Activated CD4-positive, alpha-beta T cell treated with anti-CD3 and anti-CD28 coated beads, Interleukin-2, amount 50 U/mL, for 4 hours (primary cell): ENCODE measurements around the gene PCDH12.

Source experiments
- DNase-seq, 2 experiments: peaks; one replicate each; pipeline ENCODE4 v3.0.0-alpha.2; 2020

The PCDH12 gene

DNA sequence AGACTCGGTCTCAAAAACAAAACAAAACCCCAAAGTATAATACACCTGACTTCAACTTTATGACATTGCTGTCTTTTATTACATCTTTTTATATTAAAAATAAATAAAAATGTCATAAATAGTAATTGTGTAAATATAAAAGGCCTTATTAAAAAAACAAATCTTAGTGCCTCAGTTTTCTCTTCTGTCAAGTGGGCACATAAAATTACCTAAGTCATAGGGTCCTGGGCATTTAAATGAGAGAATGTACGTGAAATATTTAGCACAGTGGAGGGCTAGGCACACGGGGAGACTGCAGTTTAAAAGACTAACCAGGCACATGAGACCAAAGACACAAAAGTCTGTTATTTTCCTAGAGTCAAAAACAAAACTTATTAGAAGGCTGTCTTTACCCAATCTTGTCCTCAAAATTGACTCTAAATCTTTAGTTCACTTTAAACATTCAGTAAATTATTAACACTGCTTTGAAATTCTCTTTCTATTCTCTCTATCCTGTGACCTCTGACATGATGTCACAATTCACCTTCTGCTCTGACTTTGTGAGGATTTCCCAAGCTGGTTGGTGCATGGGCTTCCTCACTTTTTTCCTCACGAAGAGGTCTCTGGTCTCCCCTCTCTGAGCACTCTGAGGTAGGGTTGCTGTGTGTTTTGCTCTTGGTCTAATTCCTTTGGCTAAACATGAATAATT is 8.4 kb upstream of the PCDH12 start:
- DNase-seq = no peak

DNA sequence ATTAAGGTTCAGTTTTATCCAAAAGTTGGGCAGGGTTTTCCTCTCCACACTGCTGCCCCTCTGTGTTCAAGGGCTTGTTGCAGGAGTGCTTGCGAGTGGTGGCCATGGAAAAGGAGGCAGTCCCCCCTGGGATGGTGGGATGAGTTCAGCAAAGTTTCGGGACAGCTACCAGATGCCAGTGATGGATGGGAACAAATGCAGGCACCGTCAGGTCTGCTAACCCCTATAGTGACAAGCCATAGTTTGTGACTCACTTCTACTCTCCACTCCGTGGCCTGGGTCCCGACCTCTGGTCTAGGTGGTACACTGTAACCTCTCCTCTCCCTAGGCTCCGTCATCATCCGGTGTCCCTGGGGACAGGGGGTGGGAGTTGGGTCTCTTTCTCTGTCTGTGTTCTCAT is 7.1 kb upstream of the PCDH12 start:
- no peak for DNase-seq

DNA sequence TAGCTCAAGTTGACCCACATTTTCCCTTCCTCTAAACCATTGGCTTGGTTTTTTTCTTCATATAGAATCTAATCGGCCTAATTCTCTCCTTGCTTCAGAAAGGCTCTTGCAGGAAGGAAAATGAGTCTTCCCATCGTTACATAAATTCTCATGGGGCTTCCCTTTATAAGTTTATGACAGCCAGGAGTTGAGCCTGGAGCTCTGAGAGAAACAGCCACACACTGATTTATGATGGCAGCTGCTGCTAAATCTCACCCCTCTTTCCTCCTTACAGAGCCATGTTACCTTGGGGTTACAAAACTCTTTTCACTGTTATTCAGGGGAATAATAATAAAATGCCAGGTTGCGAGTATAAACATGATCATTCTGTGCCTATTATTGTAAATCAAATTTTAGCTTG is 5.7 kb upstream of the PCDH12 start:
- DNase-seq = no peak

DNA sequence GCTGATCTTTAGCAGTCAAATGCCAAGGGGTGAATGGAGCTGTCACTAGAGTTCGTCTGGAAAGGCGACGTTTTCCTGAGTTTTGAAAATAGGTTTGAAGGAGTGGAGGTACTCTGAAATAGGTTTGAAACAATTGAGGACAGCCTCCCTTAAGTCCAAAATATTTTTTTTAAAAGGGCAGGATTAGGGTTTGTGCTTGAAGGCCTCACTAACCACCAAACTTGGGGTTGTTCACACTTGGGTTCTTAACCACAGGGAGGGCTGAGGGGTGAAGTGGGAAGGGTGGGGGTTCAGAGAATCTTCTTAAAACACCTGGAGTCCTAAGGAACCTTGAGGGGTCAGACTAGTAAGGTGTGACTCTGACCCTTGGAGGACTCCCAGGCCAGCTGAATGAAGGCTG is 3.5 kb upstream of the PCDH12 start:
- no peak for DNase-seq

GRCh38 chr5:141960449-141961323 is 2.7 kb upstream of the PCDH12 start:
- peak; percentile 85 to 89 for DNase-seq

- DNase-seq = peak in 1 of 2 experiments; percentile 12
These were observed 2.0 kb upstream of the PCDH12 start for GRCh38 chr5:141960018-141960417.

DNA sequence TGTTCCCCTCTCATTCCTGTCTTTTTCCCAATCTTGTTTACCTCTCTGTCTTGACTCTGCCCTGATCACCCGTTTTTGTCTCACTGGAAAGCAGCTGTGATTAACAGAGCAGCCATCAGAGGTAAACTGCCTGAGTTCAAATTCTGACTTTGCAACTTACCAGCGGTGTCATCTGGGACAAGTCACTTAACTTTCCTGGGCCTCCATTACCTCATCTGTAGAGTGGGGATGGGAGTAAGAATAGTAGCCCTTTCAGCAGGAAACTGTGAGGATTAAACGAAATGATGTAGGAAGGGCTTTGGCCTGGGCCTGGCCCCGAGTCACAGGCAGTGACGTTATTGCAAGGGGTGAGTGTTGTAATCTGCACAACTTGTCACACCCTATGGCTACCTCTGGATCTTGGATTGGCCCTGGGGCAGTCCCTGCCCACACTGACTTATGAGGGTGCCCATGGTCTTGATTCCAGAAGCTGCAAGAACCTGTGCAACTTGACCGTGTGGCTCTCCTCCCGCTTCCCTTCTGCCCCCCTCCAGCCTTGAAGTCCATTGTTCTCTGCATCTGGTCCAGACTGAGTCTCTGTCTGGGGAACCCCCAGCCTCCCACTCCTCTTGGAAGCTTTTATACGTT is 657 bp upstream of the PCDH12 start:
- no peak for DNase-seq

GRCh38 chr5:141957367-141957996 is 520 bp downstream of the PCDH12 start:
- DNase-seq = no peak

DNA sequence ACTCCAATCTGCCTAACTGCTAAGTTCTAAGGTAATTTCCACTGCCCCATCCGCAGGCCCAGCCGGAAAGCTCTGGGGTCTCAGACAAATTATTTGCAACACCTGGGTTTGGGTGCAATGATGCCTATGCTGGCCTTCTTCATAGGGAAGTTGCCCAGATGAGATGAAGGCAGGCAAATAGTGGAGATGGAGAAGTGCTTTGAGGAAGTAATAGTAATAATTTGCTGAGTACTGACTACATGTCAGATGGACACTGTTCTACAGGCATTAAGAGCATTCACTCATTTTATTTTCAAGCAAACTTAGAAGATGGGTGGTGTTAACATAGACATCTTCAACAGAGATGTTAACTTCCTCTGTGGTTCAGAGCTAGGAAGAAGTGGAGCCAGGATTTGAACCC is 3.8 kb downstream of the PCDH12 start:
- DNase-seq = no peak

DNA sequence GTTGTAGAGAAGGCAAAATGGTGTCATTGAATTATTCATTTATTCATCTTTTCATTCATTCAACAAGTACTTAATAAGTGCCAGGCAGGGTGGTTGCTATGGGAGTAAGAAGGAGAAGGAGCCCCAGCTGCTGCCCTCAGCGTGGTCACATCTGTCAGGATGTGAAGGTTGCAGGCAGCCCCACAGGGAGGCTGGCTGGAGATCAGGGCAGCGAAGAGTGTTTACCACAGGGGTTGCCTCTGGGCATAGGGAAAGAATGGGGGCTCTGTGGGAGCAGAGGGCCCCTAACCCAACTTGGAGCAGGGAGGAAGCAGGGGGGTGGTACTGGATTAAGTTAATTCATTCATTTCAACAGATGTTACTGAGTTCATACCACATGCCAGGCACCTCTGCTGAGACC is 6.0 kb downstream of the PCDH12 start:
- DNase-seq = no peak

DNA sequence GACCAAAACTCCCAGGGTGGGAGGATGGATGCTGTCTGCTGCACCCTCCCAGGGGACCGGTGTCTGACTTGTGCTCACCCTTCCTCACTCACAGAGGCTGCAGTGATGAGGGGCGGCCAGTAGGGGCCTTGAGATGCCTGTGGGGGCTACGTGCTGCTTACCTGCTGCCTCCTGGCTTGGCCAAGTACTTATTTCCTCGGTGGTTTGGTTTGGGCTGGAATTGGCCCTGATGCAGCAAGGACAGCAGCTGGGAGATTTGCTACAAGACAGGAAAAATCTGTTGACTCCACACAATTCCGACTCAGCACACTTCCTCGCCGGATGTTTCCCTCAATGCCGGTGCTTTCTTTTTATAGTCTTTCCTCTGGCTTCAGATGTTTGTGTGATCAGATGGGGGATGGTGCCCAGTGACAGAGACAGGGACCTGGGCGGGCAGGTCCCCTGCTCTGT is 6.6 kb downstream of the PCDH12 start:
- peak; percentile 16 to 18 for DNase-seq

DNA sequence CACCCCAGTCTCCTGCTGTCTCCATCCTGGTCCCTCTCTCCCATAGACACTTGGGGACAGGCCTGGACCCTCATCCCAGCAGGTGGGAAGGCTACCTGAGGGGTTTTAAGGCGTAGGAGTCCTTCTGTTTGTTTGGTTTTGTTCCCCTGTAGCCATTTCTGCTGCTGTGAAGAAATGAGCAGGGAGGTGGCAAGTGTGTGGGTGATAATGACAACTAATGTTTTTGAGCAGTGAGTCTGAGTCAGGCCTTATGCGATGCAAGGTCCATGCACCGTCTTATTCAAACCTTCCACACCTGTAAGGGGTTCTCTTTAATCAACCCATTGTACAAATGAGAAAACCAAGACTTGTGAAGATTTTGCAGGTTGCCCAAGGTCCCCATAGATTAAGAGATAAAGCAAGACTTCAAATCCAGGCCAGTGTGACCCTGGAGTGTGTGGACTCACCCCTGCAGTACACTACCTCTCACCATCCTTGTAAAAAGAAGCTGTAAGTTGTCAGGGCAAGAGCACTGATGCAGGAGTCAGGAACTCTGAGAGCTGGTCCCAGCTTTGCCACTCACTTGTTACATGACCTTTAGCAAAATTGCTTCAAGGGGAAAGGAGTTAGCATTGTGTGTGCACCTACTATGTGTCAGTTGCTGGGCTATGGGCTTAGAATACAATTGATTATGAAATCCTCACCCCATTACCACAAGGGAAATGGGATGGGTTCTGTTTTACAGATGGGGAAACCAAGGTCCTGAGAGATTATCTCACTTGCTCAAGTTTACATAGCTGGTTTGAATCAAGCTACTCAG is 7.6 kb downstream of the PCDH12 start:
- DNase-seq = no peak

DNA sequence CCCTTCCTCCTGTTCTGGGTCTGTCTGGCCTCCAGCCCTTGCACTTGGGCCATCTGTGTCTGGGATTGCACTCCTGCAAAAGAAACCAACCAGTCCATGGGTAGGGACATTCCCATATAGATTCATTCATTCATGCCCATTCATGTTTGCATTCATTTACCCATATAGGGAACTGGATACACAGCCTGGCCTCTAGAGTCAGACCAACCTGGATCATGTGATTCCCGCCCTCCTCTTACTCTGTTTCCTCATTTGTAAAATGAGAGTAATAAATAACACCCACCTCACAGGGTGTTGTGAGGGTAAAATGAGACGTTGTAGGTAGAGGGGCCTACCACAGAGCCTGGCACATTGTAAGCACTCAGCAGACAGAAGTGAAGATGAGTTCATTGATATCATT is 8.5 kb downstream of the PCDH12 start:
- no peak for DNase-seq

DNA sequence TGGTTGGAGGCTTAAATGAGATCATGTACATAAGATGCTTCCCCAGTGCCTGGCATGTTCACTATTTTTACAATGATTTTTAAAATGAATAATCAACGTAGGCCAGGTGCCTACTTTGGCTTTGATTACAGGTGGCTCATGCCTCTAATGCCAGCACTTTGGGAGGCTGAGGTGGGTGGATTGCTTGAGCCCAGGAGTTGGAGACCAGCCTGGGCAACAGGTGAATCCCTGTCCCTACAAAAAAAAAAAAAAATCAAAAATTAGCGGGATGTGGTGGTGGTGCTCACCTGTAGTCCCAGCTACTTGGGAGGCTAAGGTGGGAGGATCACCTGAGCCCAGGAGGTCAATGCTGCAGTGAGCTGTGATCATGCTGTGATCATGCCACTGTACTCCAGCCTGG is 9.2 kb downstream of the PCDH12 start:
- no peak for DNase-seq

DNA sequence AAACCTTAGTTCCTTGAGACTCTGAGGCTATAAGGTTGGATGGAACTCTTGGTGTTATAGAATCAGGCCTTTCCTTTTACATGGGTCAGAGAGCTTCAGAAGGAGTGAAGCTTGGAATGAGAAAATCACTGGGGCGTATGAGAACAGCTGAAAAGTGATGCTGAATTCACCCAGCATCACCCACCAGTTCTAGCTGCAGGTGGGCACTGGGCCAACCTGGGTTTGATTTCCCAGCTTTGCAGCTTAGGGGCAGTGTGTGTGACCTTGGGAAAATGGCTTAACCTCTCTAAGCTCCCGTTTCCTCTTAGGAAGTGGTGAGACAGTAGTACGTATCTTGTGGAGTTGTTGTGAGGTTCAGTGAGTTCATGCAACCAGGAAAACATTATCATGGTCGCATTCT is 10.7 kb downstream of the PCDH12 start:
- no peak for DNase-seq

DNA sequence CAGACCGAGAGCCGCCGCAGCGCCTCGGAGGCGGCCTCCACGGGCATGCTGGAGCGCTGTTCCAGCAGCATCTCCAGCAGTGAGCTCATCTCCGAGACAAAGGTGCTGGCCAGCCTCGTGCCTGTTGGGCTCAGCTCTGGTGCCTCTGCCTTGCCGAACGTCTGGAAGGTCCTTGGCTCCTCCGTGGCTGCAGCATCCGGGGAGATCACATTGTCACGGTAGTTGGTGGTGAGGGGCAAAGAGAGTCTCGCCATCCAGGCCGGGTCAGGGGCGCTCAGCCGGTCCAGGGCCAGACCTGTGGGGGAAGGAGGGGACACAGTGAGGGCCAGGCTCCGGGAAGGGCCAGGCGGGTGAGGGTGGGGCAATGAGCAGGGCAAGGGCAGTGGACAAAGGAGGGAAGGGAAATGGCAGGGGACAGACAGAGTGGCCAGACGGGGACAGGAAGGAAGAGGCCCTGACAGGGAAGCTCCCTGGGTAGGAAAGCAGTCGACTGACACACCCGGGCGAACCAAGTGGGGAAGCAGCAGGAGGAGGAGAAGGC is 12.4 kb downstream of the PCDH12 start:
- no peak for DNase-seq

GRCh38 chr5:141944076-141944475 is 13.9 kb downstream of the PCDH12 start:
- DNase-seq = no peak

DNA sequence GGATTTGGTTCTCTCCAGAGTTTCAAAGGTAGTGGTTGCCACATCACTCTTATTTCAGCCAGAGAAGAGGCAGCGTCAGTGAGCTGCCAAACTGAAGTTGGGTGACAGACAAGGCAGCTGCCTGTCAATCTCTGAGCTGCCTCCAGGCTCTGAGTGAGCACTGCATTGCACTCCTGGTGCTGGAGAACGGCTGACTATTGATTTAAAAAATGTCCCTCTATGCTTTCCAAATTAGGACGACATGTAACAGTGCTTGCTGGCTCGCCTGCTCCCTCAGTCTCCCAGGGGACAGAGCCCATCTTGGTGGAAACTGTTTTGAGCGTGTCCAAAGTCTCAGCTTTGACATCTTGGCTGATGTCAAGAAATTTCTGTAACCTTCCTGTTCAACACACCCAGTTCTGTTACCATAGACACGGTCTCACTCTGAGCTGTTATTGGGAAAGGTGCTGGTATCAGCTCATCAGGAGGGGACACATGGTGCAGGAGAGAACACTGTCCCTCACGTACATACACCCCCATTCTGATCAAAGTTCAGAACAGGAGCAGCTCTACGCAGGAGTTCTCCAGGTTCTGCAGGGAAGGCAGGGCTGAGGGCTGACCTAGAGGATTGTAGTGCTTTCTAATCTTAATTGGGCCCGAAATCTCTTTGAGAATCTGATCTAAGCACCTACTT is 15.7 kb downstream of the PCDH12 start:
- DNase-seq = no peak

DNA sequence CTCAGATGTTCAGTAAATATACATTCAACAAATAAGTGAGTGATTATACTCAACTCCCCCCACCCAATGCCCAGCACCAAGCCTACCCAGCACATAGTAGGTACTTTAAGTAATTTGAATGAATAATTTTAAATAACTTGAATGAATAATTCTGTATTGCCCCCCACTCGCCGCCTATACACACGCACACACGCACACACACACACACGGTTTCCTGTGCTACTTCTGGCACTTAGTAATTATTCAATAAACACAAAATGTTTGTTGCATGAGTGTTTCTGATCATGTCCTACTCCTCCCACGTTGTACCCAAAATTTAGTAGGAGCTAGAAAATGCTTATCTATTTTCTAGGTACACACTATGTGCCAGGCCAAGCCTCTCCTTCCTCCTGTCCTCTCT is 16.2 kb downstream of the PCDH12 start:
- no peak for DNase-seq

- no peak for DNase-seq
These were observed 16.7 kb downstream of the PCDH12 start for GRCh38 chr5:141941307-141941706.

DNA sequence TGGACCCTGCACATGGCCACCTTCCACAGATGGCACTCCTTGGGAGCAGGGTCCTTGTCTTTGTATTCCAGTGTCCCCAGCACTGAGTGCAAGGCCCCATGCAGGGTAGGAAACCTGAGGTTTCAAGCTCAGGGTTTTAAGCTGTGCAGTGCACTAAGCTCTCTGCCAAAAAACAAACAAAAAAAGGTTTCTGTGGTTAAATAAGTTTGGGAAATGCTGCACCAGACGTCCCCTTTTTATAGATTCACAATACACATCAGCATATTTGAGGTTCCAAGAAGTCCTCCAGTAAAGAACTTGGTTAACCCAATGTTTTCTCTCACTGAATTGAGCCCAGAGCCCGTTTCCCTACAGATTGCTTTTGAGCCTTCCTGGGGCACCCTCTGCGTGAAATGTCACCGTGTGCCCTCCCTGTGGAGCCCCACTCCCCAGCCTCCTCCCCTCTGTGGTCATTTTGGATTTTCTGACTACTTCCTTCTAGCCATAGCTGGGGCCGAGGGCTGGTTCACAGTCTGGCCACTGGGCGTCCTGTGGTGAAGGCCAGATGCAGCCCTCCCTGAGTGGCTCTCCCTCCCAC is 17.2 kb downstream of the PCDH12 start:
- DNase-seq = no peak
